ENCODE data around the gene ZNF653. TPM values are rescaled to one million over a fixed set of nuclear protein-coding genes. Genes with fewer than 3 reads are reported as not detected.

Gene ZNF653
- total RNA-seq, 2 experiments from 2014 or later: 14.1 to 21.5 TPM

- no peak overlapping the region for H3K4me3 ChIP-seq (ENCODE audit: low read depth, low read length, poor library complexity, severe bottlenecking)
- no TSS peak for BruUV-seq (replicated peaks)
- H4K20me1 ChIP-seq (ENCODE audit: insufficient read depth, low read length): no peaks in the 10 kb centered on the region
- intact Hi-C loops (cut with micrococcal nuclease; ENCODE audit: unreplicated experiment): loop anchor here (5.0 kb wide), 1 partner anchor 36 kb away; no protein-coding TSS in a partner anchor
- no peaks in the 10 kb centered on the region for H3K9me2 ChIP-seq (ENCODE audit: insufficient read depth, low read length)
- ChIA-PET CTCF (ENCODE audit: unreplicated experiment) (interaction anchor here (0.6 kb wide), 1 partner anchor 9 kb away, joined by 3 read pairs; no protein-coding TSS in a partner anchor), POLR2A (no interaction called here)
- peak; percentile 53 for DNase-seq (ENCODE audit: low spot score)
- H3K27ac ChIP-seq (ENCODE audit: low read depth, low read length, poor library complexity, severe bottlenecking): peak overlapping the region; percentile 67
- peak overlapping the region; percentile 69; the same call in 1 of the 2 replicates for H3K4me2 ChIP-seq (ENCODE audit: low read length)
- peaks cover 11% of the 10 kb centered on the region; the same call in 1 of the 2 replicates for H3K79me2 ChIP-seq (ENCODE audit: insufficient read depth, low read depth, low read length)
- peaks cover 33% of the 10 kb centered on the region for H3K4me1 ChIP-seq (ENCODE audit: insufficient read depth, low read length, poor library complexity, severe bottlenecking)
- TF ChIP-seq EZH2phosphoT487 (IDR thresholded peaks at IDR 0.05; ENCODE audit: borderline replicate concordance, low read depth, low read length) (no peak), CTCF (conservative IDR thresholded peaks at IDR 0.05; ENCODE audit: low read length) (peak; percentile 74)
- H2AFZ ChIP-seq (ENCODE audit: low read length): no peak overlapping the region
- peaks cover 50% of the 10 kb centered on the region for H3K36me3 ChIP-seq (ENCODE audit: insufficient read depth, low read length)
- H3K9me3 ChIP-seq (ENCODE audit: low read length): no peaks in the 10 kb centered on the region
Observed at GRCh38 chr19:11551603-11552235, 46.1 kb upstream of the ZNF653 start.

GRCh38 chr19:11550265-11550664, 44.6 kb upstream of the ZNF653 start:
- Histone ChIP-seq H3K4me2 (ENCODE audit: low read length) (no peak overlapping the region), H3K4me1 (ENCODE audit: insufficient read depth, low read length, poor library complexity, severe bottlenecking) (peaks cover 31% of the 10 kb centered on the region), H3K4me3 (ENCODE audit: low read depth, low read length, poor library complexity, severe bottlenecking) (no peak overlapping the region), H3K27ac (ENCODE audit: low read depth, low read length, poor library complexity, severe bottlenecking) (no peak overlapping the region), H3K9me3 (ENCODE audit: low read length) (no peaks in the 10 kb centered on the region), H3K9me2 (ENCODE audit: insufficient read depth, low read length) (no peaks in the 10 kb centered on the region), H4K20me1 (ENCODE audit: insufficient read depth, low read length) (no peaks in the 10 kb centered on the region), H3K36me3 (ENCODE audit: insufficient read depth, low read length) (peaks cover 38% of the 10 kb centered on the region), H3K79me2 (ENCODE audit: insufficient read depth, low read depth, low read length) (peaks cover 2% of the 10 kb centered on the region; the same call in 1 of the 2 replicates), H2AFZ (ENCODE audit: low read length) (no peak overlapping the region)
- CTCF ChIA-PET (ENCODE audit: unreplicated experiment): no interaction called here
- no peak for TF ChIP-seq CTCF (conservative IDR thresholded peaks at IDR 0.05; ENCODE audit: low read length)
- no peak for TF ChIP-seq EZH2phosphoT487 (IDR thresholded peaks at IDR 0.05; ENCODE audit: borderline replicate concordance, low read depth, low read length)
- DNase-seq (ENCODE audit: low spot score): no peak
- intact Hi-C loops (cut with micrococcal nuclease; ENCODE audit: unreplicated experiment): loop anchor here (5.0 kb wide), 1 partner anchor 37 kb away; no protein-coding TSS in a partner anchor
- BruUV-seq (replicated peaks): no TSS peak
- POLR2A ChIA-PET: no interaction called here

DNA sequence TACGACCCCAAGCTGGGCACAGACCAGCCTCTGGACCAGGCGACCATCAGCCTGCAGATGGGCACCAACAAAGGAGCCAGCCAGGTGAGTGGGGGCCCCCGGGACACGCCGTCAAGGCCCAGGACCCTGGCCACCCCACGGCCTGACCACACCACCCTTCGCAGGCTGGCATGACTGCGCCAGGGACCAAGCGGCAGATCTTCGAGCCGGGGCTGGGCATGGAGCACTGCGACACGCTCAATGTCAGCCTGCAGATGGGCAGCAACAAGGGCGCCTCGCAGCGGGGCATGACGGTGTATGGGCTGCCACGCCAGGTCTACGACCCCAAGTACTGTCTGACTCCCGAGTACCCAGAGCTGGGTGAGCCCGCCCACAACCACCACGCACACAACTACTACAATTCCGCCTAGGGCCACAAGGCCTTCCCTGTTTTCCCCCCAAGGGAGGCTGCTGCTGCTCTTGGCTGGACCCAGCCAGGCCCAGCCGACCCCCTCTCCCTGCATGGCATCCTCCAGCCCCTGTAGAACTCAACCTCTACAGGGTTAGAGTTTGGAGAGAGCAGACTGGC, 43.8 kb upstream of the ZNF653 start:
- peaks cover 28% of the 10 kb centered on the region for H3K4me1 ChIP-seq (ENCODE audit: insufficient read depth, low read length, poor library complexity, severe bottlenecking)
- no TSS peak for BruUV-seq (replicated peaks)
- no peak overlapping the region for H3K4me2 ChIP-seq (ENCODE audit: low read length)
- TF ChIP-seq CTCF (conservative IDR thresholded peaks at IDR 0.05; ENCODE audit: low read length) (no peak), EZH2phosphoT487 (IDR thresholded peaks at IDR 0.05; ENCODE audit: borderline replicate concordance, low read depth, low read length) (no peak)
- no peaks in the 10 kb centered on the region for H3K9me3 ChIP-seq (ENCODE audit: low read length)
- no peak overlapping the region for H3K4me3 ChIP-seq (ENCODE audit: low read depth, low read length, poor library complexity, severe bottlenecking)
- peaks cover 30% of the 10 kb centered on the region for H3K36me3 ChIP-seq (ENCODE audit: insufficient read depth, low read length)
- H3K27ac ChIP-seq (ENCODE audit: low read depth, low read length, poor library complexity, severe bottlenecking): no peak overlapping the region
- H3K79me2 ChIP-seq (ENCODE audit: insufficient read depth, low read depth, low read length): no peaks in the 10 kb centered on the region
- ChIA-PET POLR2A (no interaction called here), CTCF (ENCODE audit: unreplicated experiment) (no interaction called here)
- no peak for DNase-seq (ENCODE audit: low spot score)
- intact Hi-C loops (cut with micrococcal nuclease; ENCODE audit: unreplicated experiment): no loop called here
- H3K9me2 ChIP-seq (ENCODE audit: insufficient read depth, low read length): no peaks in the 10 kb centered on the region
- H4K20me1 ChIP-seq (ENCODE audit: insufficient read depth, low read length): no peaks in the 10 kb centered on the region
- no peak overlapping the region for H2AFZ ChIP-seq (ENCODE audit: low read length)

All from OCI-LY7 (cell line).